M059J (cell line): Measurements from ENCODE around the gene VAMP4. TPM values are rescaled to one million over a fixed set of nuclear protein-coding genes. Genes with fewer than 3 reads are reported as not detected.

Source experiments
- DNase-seq: peaks from one replicate; pipeline ENCODE4 v3.0.0-alpha.2; 2012; ENCODE audit warnings: low read depth
- total RNA-seq: library from RNA; depleted of rRNA; stranded (reverse); fragments of >200 nt; shearing (Covaris generic); gene quantifications from 2 replicates; pipeline ENCODE4 v1.2.3, GENCODE V29; 2014; rRNA removed

Gene VAMP4, protein sequence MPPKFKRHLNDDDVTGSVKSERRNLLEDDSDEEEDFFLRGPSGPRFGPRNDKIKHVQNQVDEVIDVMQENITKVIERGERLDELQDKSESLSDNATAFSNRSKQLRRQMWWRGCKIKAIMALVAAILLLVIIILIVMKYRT
- total RNA-seq: 11.4 and 12.4 TPM in 2 replicates

DNA sequence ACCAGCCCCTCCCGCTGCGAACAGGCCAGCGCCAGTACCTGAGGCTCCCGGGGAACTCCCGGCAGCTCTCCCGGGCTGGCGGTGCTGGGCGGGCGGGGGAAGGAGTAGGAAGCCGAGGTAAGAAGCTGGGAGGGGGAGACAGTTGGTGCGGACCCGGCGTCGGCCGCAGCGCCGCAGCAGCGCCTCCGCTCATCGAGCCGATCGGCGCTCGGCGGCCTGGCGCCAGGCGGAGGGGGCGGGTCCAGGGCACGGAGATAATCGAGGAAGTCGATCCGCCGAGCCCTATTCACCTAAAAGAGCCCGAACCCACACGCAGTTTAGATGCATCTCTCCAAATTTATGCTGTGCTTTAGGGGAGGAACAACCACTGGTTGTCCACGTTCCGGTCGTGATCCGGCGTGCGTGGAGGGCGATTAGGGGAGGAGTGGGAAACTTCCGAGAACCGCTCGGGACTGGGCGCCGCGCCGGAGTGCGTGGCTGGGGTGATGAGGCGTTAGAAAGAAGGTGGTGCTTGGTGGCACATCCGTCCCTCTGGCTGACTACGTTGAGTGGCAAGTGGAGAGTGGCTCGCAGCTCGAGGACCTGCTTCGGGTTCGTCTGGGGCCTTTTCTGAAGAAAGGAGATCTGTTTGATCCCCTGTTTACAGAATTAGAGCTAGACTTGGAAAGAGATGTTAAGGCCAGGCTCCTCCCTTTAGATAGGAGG, at the start of gene VAMP4:
Gene VAMP4, minus strand, starts transcription at position 194 of the 705 bp plus-strand sequence. CDS start 3,651 bp downstream, outside the sequence.
- peak; percentile 81 for DNase-seq

DNA sequence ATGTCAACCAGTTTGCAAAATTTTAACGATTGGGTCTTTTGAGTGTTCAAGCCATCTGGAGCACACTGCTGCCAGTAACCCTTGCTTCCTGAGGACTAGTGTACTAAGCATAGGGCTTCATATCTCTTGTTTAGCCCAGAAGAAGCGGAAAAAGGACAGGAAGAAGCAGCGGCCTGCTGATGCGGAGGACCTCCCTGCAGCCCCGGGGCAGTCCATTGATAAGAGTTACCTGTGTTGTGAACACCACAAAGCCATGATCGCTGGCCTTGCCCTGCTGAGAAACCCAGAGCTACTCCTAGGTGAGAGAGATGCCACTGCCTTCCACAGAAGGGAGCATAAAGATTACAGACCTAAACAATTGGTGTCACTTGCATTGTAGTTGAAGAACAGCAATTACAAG, 48.5 kb upstream of the VAMP4 start:
- DNase-seq: no peak

GRCh38 chr1:171788696-171789095, 46.8 kb upstream of the VAMP4 start:
- DNase-seq: peak; percentile 91

DNA sequence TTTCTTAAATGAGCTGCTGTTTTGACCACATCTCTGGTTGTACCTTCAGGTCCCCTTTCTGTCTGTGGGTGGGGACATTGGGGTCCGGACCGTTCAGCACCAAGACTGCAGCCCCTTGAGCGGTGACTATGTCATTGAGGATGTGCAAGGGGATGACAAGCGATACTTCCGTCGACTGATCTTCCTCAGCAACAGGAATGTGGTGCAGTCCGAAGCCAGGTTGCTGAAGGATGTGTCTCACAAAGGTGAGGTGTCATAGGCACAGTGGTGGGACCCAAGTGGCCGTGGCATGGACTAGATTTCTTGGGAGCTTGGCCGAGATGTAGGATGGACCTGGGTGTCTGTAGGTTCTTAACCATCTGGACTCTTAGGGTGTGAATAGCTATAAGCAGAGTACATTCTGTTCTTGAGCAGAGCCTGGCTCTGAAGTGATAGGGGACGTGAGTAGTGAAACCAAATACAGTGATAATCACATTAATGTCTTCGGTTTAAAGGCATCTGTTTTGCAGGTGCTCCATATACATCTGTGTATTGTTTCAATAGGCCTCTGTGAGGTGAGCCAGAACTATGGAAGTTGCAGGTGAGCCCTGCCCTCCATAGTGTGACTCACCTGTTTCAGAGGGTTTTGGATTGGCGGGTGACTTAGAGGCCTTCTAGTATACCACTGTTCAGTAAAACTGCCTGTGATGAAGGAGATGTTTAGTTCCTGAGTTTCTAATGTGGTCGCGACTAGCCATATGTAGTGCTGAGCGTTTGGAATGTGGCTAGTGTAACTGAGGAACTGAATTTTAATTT, 46.0 kb upstream of the VAMP4 start:
- no peak for DNase-seq

DNA sequence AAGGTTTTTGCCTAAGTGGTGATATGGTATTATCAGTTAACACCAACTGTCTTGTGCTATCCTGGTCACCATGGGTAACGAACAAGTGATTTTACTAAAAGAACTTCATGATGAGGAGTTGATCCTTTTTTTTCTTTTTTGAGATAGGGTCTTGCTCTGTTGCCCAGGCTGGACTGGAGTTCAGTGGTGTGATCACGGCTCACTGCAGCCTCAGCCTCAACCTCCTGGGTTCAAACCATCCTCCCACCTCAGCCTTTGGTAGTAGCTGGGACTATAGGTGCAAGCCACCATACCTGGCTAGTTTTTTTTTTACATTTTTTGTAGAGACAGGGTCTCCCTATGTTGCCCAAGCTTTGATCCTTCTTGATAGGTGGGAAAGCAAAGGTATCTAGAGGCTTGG, 44.7 kb upstream of the VAMP4 start:
- no peak for DNase-seq

DNA sequence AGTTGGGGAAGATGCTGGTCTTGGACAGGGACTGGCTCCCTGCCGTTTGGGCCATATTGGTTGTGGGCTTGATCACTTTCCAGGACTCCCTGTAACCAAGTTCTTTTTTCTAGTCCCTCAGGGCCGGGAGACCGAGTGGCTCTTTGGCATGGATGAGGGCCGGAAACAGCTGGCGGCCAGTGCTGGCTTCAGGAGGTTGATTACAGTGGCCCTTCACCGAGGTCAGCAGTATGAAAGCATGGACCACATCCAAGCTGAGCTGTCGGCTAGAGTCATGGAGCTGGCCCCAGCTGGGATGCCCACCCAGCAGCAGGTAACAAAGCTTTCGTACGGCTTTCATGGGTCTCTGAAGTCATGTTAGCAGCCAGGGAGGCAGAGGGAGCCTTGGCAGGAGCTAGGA, 43.9 kb upstream of the VAMP4 start:
- DNase-seq: no peak

DNA sequence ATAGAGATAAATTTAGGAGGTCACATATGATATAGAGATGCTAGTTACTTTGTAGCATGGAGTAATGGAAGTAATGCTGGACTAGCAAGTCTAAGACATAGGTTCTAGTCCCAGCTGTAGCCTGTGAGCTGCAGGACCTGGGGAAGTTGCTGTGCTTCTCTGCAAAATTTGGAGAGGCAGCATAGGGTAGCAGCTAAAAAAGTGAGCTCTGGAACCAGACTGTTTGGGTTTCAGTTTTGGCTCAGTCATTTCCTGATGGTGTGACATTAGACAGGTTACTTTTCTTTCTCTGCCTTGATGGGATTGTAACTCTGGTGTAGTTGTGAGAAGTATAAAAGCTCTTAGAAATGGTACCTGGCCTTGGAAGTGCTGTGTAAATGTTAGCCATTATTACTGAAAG, 42.9 kb upstream of the VAMP4 start:
- no peak for DNase-seq

DNA sequence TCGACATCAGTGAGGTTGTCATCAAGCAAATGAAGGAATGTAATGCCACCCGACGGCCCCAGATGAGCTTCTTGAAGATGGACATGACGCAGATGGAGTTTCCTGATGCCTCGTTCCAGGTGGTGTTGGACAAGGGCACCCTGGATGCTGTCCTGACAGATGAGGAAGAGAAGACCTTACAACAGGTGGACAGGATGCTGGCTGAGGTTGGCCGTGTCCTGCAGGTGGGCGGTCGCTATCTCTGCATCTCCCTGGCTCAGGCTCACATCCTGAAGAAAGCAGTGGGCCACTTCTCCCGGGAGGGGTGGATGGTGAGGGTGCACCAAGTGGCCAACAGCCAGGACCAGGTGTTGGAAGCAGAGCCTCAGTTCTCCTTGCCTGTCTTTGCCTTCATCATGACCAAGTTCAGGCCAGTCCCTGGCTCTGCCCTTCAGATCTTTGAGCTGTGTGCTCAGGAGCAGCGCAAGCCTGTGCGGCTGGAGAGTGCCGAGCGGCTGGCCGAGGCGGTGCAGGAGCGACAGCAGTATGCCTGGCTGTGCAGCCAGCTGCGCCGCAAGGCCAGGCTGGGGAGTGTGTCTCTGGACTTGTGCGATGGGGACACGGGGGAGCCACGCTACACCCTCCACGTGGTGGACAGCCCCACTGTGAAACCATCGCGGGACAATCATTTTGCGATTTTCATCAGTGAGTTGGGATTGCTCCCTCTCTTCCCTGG, 42.1 kb upstream of the VAMP4 start:
- DNase-seq: no peak

GRCh38 chr1:171781176-171781875, 39.5 kb upstream of the VAMP4 start, which contains the start of gene METTL13:
TSS of gene METTL13 (plus strand) at chr1:171781660. CDS start at chr1:171781968, 308 bp downstream.
- DNase-seq: peak; percentile 99

GRCh38 chr1:171780583-171781175, 38.8 kb upstream of the VAMP4 start:
- DNase-seq: no peak

- no peak for DNase-seq
These were observed 30.4 kb upstream of the VAMP4 start for GRCh38 chr1:171772312-171772711.

- DNase-seq: no peak
These were observed 27.9 kb upstream of the VAMP4 start for GRCh38 chr1:171769754-171770153.

- no peak for DNase-seq
These were observed 27.3 kb upstream of the VAMP4 start for GRCh38 chr1:171769171-171769570.

GRCh38 chr1:171763764-171764163, 21.9 kb upstream of the VAMP4 start:
- DNase-seq: no peak

- no peak for DNase-seq
These were observed 20.3 kb upstream of the VAMP4 start for GRCh38 chr1:171762143-171762563.

- DNase-seq: no peak
These were observed 16.1 kb upstream of the VAMP4 start for GRCh38 chr1:171758011-171758410.

- no peak for DNase-seq
These were observed 15.0 kb upstream of the VAMP4 start for GRCh38 chr1:171756856-171757255.

- DNase-seq: no peak
These were observed 13.1 kb upstream of the VAMP4 start for GRCh38 chr1:171754971-171755370.

- DNase-seq: peak; percentile 31
These were observed 12.5 kb upstream of the VAMP4 start for GRCh38 chr1:171754353-171754705.

DNA sequence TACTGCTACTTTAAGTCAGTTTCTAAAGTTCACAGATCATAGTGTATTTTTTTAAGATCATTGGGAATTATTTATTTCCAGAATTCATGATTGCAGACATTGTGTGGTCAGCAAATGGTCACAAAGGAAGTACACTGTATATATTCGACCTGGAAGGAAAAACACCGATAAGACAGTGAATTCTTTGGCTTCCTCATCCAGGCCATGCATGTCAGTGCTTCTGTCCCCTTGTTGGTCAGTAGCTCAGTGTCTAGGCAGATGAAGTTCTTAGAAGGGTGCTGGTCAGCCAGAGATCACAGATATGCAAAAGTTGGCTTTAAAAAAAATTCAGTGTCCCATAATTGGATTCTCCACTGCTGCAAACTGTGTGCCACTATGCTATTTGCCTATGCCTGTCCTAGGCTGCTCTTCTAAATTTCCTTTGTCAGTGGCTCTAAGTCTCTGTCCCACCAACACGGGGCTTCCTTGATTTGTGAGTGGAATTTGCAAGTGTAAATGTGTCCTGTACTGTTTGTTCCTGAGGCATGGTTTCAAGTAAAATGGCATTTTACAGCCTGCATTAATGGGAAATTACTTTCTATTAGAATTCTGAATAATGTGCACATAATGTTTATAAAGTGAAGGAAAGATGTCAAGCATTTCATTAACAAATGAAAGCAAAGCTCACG, 12.0 kb upstream of the VAMP4 start:
- DNase-seq: no peak

DNA sequence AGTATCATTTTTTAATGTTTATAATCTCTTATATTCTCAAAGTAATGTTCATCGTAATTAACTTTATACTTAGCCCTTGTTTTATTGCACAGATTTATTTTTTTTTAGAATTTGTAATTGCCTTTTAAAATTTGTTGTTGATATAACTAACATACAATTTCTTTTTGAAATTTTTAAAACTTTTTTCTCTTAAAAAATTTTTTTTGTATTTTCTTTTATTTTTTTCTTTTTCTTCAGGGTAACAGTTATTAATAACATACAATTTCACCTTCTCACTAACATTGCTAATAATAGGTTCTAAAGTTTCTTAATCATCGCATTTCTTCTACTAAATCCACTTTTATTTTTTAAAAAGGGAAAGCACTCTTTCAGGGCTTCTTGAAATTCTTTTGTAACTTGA, 11.3 kb upstream of the VAMP4 start:
- DNase-seq: no peak
